Activated CD4-positive, alpha-beta T cell treated with anti-CD3 and anti-CD28 coated beads, Interleukin-2, amount 10 ng/mL, durations not matched to agents 7 days and 5 days (primary cell): Measurements from ENCODE around the gene C19orf53. TPM values are rescaled to one million over a fixed set of nuclear protein-coding genes. Genes with fewer than 3 reads are reported as not detected.

Source experiments
- CTCF ChIA-PET: fragments of 350-600 bp; sonication (Branson Sonifier 250); formaldehyde crosslinking; loops from one replicate; lab custom pipeline; 2021; ENCODE audit warnings: antibody characterized with exemption; lab: Charles Lee
- POLR2A ChIA-PET: fragments of 350-600 bp; sonication (Branson Sonifier 250); formaldehyde crosslinking; loops from one replicate; lab custom pipeline; 2021; ENCODE audit warnings: antibody characterized with exemption; lab: Charles Lee
- DNase-seq: peaks from one replicate; pipeline ENCODE4 v3.0.0-alpha.2; 2020
- H3K27ac Mint-ChIP-seq: one replicate; pipeline ENCODE4 v1.8.0; 2021; ENCODE audit warnings: mild to moderate bottlenecking, moderate library complexity, mixed read lengths
- H3K27me3 Mint-ChIP-seq: one replicate; pipeline ENCODE4 v1.8.0; 2021; ENCODE audit warnings: mixed read lengths
- H3K36me3 Mint-ChIP-seq: one replicate; pipeline ENCODE4 v1.8.0; 2021; ENCODE audit warnings: low read depth, mixed read lengths
- H3K4me1 Mint-ChIP-seq: one replicate; pipeline ENCODE4 v1.8.0; 2021; ENCODE audit warnings: mixed read lengths
- H3K4me3 Mint-ChIP-seq: one replicate; pipeline ENCODE4 v1.8.0; 2021; ENCODE audit warnings: mild to moderate bottlenecking, moderate library complexity, mixed read lengths
- H3K9me3 Mint-ChIP-seq: one replicate; pipeline ENCODE4 v1.8.0; 2021; ENCODE audit warnings: mixed read lengths
- total RNA-seq, 2 experiments: library from RNA; stranded (reverse); gene quantifications; one replicate each; pipeline ENCODE4 v1.2.3, GENCODE V29; 2021

The C19orf53 gene
- total RNA-seq, 2 experiments from 2014 or later: 91.3 to 92.5 TPM

GRCh38 chr19:13804830-13805683, 30.8 kb downstream of the C19orf53 start:
- H3K9me3 Mint-ChIP-seq: no peaks in the 10 kb centered on the region
- H3K4me1 Mint-ChIP-seq: peaks cover 2% of the 10 kb centered on the region
- no peaks in the 10 kb centered on the region for H3K27me3 Mint-ChIP-seq
- DNase-seq: no peak
- POLR2A ChIA-PET: no interaction called here
- H3K36me3 Mint-ChIP-seq: peaks cover 17% of the 10 kb centered on the region
- no peak overlapping the region for H3K4me3 Mint-ChIP-seq
- H3K27ac Mint-ChIP-seq: peak overlapping the region; percentile 9
- CTCF ChIA-PET: interaction anchor here (0.9 to 1.3 kb wide), 2 partner anchors 16 to 57 kb away, joined by 4 read pairs; no protein-coding TSS in a partner anchor

GRCh38 chr19:13806728-13807127, 32.5 kb downstream of the C19orf53 start:
- CTCF ChIA-PET: no interaction called here
- H3K4me1 Mint-ChIP-seq: peaks cover 2% of the 10 kb centered on the region
- no peak overlapping the region for H3K4me3 Mint-ChIP-seq
- no peaks in the 10 kb centered on the region for H3K27me3 Mint-ChIP-seq
- POLR2A ChIA-PET: no interaction called here
- H3K9me3 Mint-ChIP-seq: no peaks in the 10 kb centered on the region
- no peak overlapping the region for H3K27ac Mint-ChIP-seq
- DNase-seq: no peak
- H3K36me3 Mint-ChIP-seq: peaks cover 13% of the 10 kb centered on the region

GRCh38 chr19:13807421-13808021, 33.3 kb downstream of the C19orf53 start:
- CTCF ChIA-PET: interaction anchor here (0.9 to 1.8 kb wide), 2 partner anchors 10 to 18 kb away, joined by 4 to 7 read pairs; no protein-coding TSS in a partner anchor
- Mint-ChIP-seq H3K36me3 (peaks cover 13% of the 10 kb centered on the region), H3K9me3 (no peaks in the 10 kb centered on the region), H3K4me3 (no peak overlapping the region), H3K4me1 (peaks cover 2% of the 10 kb centered on the region), H3K27ac (no peak overlapping the region), H3K27me3 (no peaks in the 10 kb centered on the region)
- DNase-seq: no peak
- POLR2A ChIA-PET: no interaction called here

- DNase-seq: no peak
Observed at GRCh38 chr19:13808856-13809255, 34.6 kb downstream of the C19orf53 start.

DNA sequence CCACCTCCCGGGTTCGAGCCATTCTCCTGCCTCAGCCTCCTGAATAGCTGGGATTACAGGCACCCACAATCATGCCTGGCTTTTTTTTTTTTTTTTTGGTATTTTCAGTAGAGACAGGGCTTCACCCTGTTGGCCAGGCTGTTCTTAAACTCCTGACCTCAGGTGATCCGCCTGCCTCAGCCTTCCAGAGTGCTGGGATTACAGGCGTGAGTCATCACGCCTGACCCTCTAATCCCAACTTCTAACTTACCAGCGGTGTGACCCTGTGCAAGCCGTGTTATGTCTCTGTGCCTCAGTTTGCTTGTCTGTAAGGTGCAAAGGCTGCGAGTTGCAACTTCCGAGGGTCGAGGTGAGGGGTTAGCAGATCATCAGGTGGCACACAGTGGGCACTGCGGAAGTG, 38.3 kb downstream of the C19orf53 start:
- H3K27me3 Mint-ChIP-seq: no peaks in the 10 kb centered on the region
- H3K4me1 Mint-ChIP-seq: peaks cover 11% of the 10 kb centered on the region
- H3K36me3 Mint-ChIP-seq: peaks cover 10% of the 10 kb centered on the region
- H3K4me3 Mint-ChIP-seq: no peak overlapping the region
- ChIA-PET CTCF (interaction anchor here (0.6 kb wide), 3 partner anchors 34 to 934 kb away, joined by 3 to 5 read pairs (median 3); no protein-coding TSS in a partner anchor), POLR2A (no interaction called here)
- no peak for DNase-seq
- H3K9me3 Mint-ChIP-seq: no peaks in the 10 kb centered on the region
- H3K27ac Mint-ChIP-seq: no peak overlapping the region

More at GRCh38 chr19:13808856-13809255, 34.6 kb downstream of the C19orf53 start:
- Mint-ChIP-seq H3K9me3 (no peaks in the 10 kb centered on the region), H3K4me3 (no peak overlapping the region), H3K36me3 (peaks cover 16% of the 10 kb centered on the region), H3K4me1 (peaks cover 2% of the 10 kb centered on the region), H3K27me3 (no peaks in the 10 kb centered on the region), H3K27ac (no peak overlapping the region)
- ChIA-PET POLR2A (no interaction called here), CTCF (interaction anchor here (0.6 to 1.8 kb wide), 6 partner anchors 12 to 235 kb away, joined by 3 to 7 read pairs (median 3); no protein-coding TSS in a partner anchor)

- POLR2A ChIA-PET: no interaction called here
- Mint-ChIP-seq H3K27me3 (no peaks in the 10 kb centered on the region), H3K36me3 (peaks cover 12% of the 10 kb centered on the region), H3K27ac (peak overlapping the region; percentile 78), H3K4me1 (peaks cover 13% of the 10 kb centered on the region), H3K9me3 (no peaks in the 10 kb centered on the region), H3K4me3 (no peak overlapping the region)
- DNase-seq: no peak
- CTCF ChIA-PET: interaction anchor here (0.6 to 0.8 kb wide), 3 partner anchors 13 to 935 kb away, joined by 3 to 4 read pairs (median 3); no protein-coding TSS in a partner anchor
Observed at GRCh38 chr19:13813147-13813546, 38.9 kb downstream of the C19orf53 start.

DNA sequence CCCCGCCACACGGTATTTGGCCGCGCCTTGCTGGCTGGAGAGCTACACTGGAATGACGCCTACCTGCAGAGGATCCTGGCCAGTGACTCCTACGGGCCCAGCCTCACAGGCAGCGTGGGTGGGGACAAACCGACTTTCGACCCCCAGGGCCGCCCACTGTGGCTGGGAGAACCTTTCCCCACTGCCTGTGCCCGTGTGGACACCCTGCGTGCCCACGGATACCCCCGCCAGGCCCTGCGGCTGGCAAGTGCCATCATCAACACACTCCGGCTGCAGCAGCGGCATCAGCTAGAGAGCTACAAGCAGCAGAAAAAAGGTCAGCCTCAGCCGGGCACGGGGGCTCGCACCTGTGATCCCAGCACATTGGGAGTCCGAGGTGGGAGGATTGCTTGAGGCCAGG, 40.3 kb downstream of the C19orf53 start:
- Mint-ChIP-seq H3K27me3 (no peaks in the 10 kb centered on the region), H3K36me3 (peaks cover 10% of the 10 kb centered on the region), H3K9me3 (no peaks in the 10 kb centered on the region), H3K4me1 (peaks cover 17% of the 10 kb centered on the region), H3K27ac (no peak overlapping the region), H3K4me3 (no peak overlapping the region)
- ChIA-PET CTCF (interaction anchor here (0.6 to 1.6 kb wide), 4 partner anchors 11 to 226 kb away, joined by 3 to 4 read pairs (median 3); a partner anchor contains a TSS), POLR2A (no interaction called here)
- DNase-seq: no peak

GRCh38 chr19:13817018-13817614, 42.9 kb downstream of the C19orf53 start:
- peaks cover 17% of the 10 kb centered on the region for H3K4me1 Mint-ChIP-seq
- peak; percentile 31 for DNase-seq
- H3K4me3 Mint-ChIP-seq: peak overlapping the region; percentile 49
- no peaks in the 10 kb centered on the region for H3K27me3 Mint-ChIP-seq
- POLR2A ChIA-PET: no interaction called here
- CTCF ChIA-PET: interaction anchor here (0.6 to 1.5 kb wide), 3 partner anchors 13 to 60 kb away, joined by 3 to 4 read pairs (median 3); partner anchors contain the start of gene NANOS3
- H3K9me3 Mint-ChIP-seq: no peaks in the 10 kb centered on the region
- peak overlapping the region; percentile 76 for H3K27ac Mint-ChIP-seq
- peaks cover 12% of the 10 kb centered on the region for H3K36me3 Mint-ChIP-seq

GRCh38 chr19:13817615-13818371, 43.5 kb downstream of the C19orf53 start:
- Mint-ChIP-seq H3K27ac (peak overlapping the region; percentile 76), H3K4me1 (peaks cover 17% of the 10 kb centered on the region), H3K36me3 (peaks cover 12% of the 10 kb centered on the region), H3K4me3 (peak overlapping the region; percentile 49), H3K9me3 (no peaks in the 10 kb centered on the region), H3K27me3 (no peaks in the 10 kb centered on the region)
- POLR2A ChIA-PET: no interaction called here
- peak; percentile 71 for DNase-seq
- CTCF ChIA-PET: interaction anchor here (0.6 to 1.5 kb wide), 4 partner anchors 17 to 125 kb away, joined by 3 read pairs; partner anchors contain the start of gene NANOS3

DNA sequence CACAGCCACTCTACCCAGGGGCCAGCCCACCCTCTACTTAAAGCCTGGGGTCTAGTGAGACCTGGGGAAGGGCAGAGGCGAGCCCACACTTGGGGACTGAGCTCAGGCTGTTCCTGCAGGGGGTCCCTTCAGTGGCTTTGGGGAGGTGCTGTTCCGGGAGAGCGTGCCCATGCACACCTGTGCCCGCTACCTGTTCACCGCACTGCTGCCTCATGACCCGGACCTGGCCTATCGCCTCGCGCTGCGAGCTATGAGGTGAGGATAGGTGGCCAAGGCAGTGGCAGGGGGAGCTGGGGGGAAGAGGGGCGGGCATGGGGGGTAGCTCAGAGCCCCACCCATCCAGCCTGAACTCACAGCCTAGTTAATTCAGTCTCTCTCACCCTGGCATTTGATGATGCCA, 45.0 kb downstream of the C19orf53 start:
- DNase-seq: no peak
- peaks cover 15% of the 10 kb centered on the region for H3K4me1 Mint-ChIP-seq
- H3K27me3 Mint-ChIP-seq: no peaks in the 10 kb centered on the region
- POLR2A ChIA-PET: no interaction called here
- H3K4me3 Mint-ChIP-seq: no peak overlapping the region
- CTCF ChIA-PET: interaction anchor here (1.0 to 1.9 kb wide), 3 partner anchors 17 to 31 kb away, joined by 3 to 6 read pairs (median 4); no protein-coding TSS in a partner anchor
- H3K9me3 Mint-ChIP-seq: no peaks in the 10 kb centered on the region
- no peak overlapping the region for H3K27ac Mint-ChIP-seq
- peaks cover 6% of the 10 kb centered on the region for H3K36me3 Mint-ChIP-seq

- no peak for DNase-seq
- Mint-ChIP-seq H3K36me3 (peaks cover 11% of the 10 kb centered on the region), H3K9me3 (no peaks in the 10 kb centered on the region), H3K27me3 (no peaks in the 10 kb centered on the region), H3K4me3 (no peak overlapping the region), H3K27ac (no peak overlapping the region), H3K4me1 (peaks cover 15% of the 10 kb centered on the region)
- POLR2A ChIA-PET: no interaction called here
- CTCF ChIA-PET: interaction anchor here (0.6 to 1.8 kb wide), 5 partner anchors 12 to 104 kb away, joined by 4 to 7 read pairs (median 5); no protein-coding TSS in a partner anchor
Observed at GRCh38 chr19:13821292-13821691, 47.0 kb downstream of the C19orf53 start.

GRCh38 chr19:13823256-13823655, 49.0 kb downstream of the C19orf53 start:
- POLR2A ChIA-PET: no interaction called here
- Mint-ChIP-seq H3K27me3 (no peaks in the 10 kb centered on the region), H3K4me1 (peaks cover 12% of the 10 kb centered on the region), H3K9me3 (no peaks in the 10 kb centered on the region), H3K4me3 (no peak overlapping the region), H3K36me3 (peaks cover 15% of the 10 kb centered on the region), H3K27ac (peak overlapping the region; percentile 46)
- CTCF ChIA-PET: interaction anchor here (0.6 to 1.8 kb wide), 3 partner anchors 8 to 233 kb away, joined by 3 to 5 read pairs (median 3); no protein-coding TSS in a partner anchor
- DNase-seq: no peak
